ENCODE data around the gene POP4. TPM values are rescaled to one million over a fixed set of nuclear protein-coding genes. Genes with fewer than 3 reads are reported as not detected.
"Not testable (repeated sequence)": the region's sequence is repeated elsewhere in the genome, so short reads cannot be mapped to it uniquely, and the experiment has no call there.

Gene POP4
- total and polyA plus RNA-seq, 11 donors = 41.2 to 157 (median 52.2) TPM

GRCh38 chr19:29624489-29625185, 18.6 kb downstream of the POP4 start:
- 72 to 82% (median 77%) methylated on average over 6 of the region's 6 CpGs for WGBS, 4 donors
- Histone ChIP-seq H3K9me3 (no peaks in the 10 kb centered on the region), H3K27me3 (peaks cover 0 to 10% (median 0%) of the 10 kb centered on the region in 9 donors), H3K36me3 (no peaks in the 10 kb centered on the region), H3K4me3 (peak overlapping the region in 1 of 12 donors; percentile 31), H3K27ac (peak overlapping the region in 1 of 12 donors; percentile 46), H3K4me1 (peaks cover 0 to 7% (median 0%) of the 10 kb centered on the region in 12 donors)
- ATAC-seq = no peak
- intact Hi-C loops (cut with DNase I) = no loop called here
- DNase-seq = no peak
- no peak for TF ChIP-seq POLR2A (IDR thresholded peaks at IDR 0.05)
- no peak for TF ChIP-seq CTCF (IDR thresholded peaks at IDR 0.05)

GRCh38 chr19:29625186-29625651, 19.1 kb downstream of the POP4 start:
- Histone ChIP-seq H3K27me3 (peaks cover 0 to 10% (median 0%) of the 10 kb centered on the region in 9 donors), H3K4me3 (no peak overlapping the region), H3K27ac (no peak overlapping the region), H3K4me1 (peaks cover 0 to 7% (median 0%) of the 10 kb centered on the region in 12 donors), H3K36me3 (no peaks in the 10 kb centered on the region), H3K9me3 (no peaks in the 10 kb centered on the region)
- intact Hi-C loops (cut with DNase I) = no loop called here
- ATAC-seq = no peak
- 83 to 87% (median 85%) methylated on average over 9 of the region's 9 CpGs for whole genome bisulfite sequencing, 4 donors
- TF ChIP-seq POLR2A (IDR thresholded peaks at IDR 0.05) (no peak), CTCF (IDR thresholded peaks at IDR 0.05) (no peak)
- no peak for DNase-seq

GRCh38 chr19:29626386-29626785, 20.3 kb downstream of the POP4 start:
- intact Hi-C loops (cut with DNase I) = no loop called here
- no peak for TF ChIP-seq POLR2A (IDR thresholded peaks at IDR 0.05)
- no peak for TF ChIP-seq CTCF (IDR thresholded peaks at IDR 0.05)
- peaks cover 0 to 10% (median 0%) of the 10 kb centered on the region in 9 donors for H3K27me3 ChIP-seq
- no peak for DNase-seq
- WGBS, 4 donors = 92 to 94% (median 93%) methylated on average over 7 of the region's 7 CpGs
- no peak overlapping the region for H3K4me3 ChIP-seq
- H3K36me3 ChIP-seq = no peaks in the 10 kb centered on the region
- ATAC-seq = no peak
- H3K4me1 ChIP-seq = peaks cover 0 to 7% (median 0%) of the 10 kb centered on the region in 12 donors
- H3K9me3 ChIP-seq = no peaks in the 10 kb centered on the region
- no peak overlapping the region for H3K27ac ChIP-seq

- H3K27ac ChIP-seq; H3K36me3 ChIP-seq; intact Hi-C loops (cut with DNase I); H3K9me3 ChIP-seq; H3K4me3 ChIP-seq; ATAC-seq; H3K27me3 ChIP-seq; DNase-seq; H3K4me1 ChIP-seq: not testable (repeated sequence)
- WGBS, 4 donors = 82 to 89% (median 86%) methylated on average over 9 of the region's 9 CpGs
Measured at GRCh38 chr19:29626832-29627231, 20.7 kb downstream of the POP4 start.
